SK-N-SH (cell line): ENCODE data around the gene SMIM14. TPM values are rescaled to one million over a fixed set of nuclear protein-coding genes. Genes with fewer than 3 reads are reported as not detected.
"Not testable (repeated sequence)": the region's sequence is repeated elsewhere in the genome, so short reads cannot be mapped to it uniquely, and the experiment has no call there.

Experiments used
- CTCF ChIA-PET: fragments of 300-600, 350-600 bp; formaldehyde crosslinking; extraction: SDS; loops from one replicate; lab custom pipeline; 2021; lab: Yijun Ruan, JAX
- POLR2A ChIA-PET: fragments of 350-600 bp; sonication (Branson Sonifier 250); formaldehyde crosslinking; extraction: SDS; loops from one replicate; lab custom pipeline; 2020; ENCODE audit warnings: antibody characterized with exemption, inconsistent platforms; lab: Yijun Ruan, JAX
- DNase-seq: peaks from one replicate; pipeline ENCODE4 v3.0.0; 2012
- H2AFZ ChIP-seq: fragments of 200-600 bp; sonication (generic); 2 replicates; pipeline ENCODE4 v1.8.1; 2016; ENCODE audit warnings: antibody characterized with exemption, mild to moderate bottlenecking, low read depth
- H3F3A ChIP-seq: fragments of 200-600 bp; sonication (generic); replicated peaks from 2 replicates; pipeline ENCODE3; 2016; ENCODE audit warnings: antibody characterized with exemption, mild to moderate bottlenecking; ENCODE audit not compliant: insufficient read depth
- H3K27ac ChIP-seq, 2 experiments: fragments of 200-500 bp in 1 of 2; fragments of 200-600 bp in 1 of 2; sonication (Bioruptor generic) in 1 of 2; sonication (generic), shearing (Covaris generic) in 1 of 2; 2 replicates each; pipeline versions ENCODE4 v1.5.1 to v1.6.1; 2014 to 2016; ENCODE audit warnings: low read depth in 2 of 2, inconsistent platforms in 1 of 2, low read length in 1 of 2, mild to moderate bottlenecking in 1 of 2, mixed read lengths in 1 of 2
- H3K27me3 ChIP-seq: fragments of 200-600 bp; sonication (generic), shearing (Covaris generic); 2 replicates; pipeline ENCODE4 v1.6.1; 2016; ENCODE audit warnings: mixed run types; ENCODE audit not compliant: insufficient read depth
- H3K36me3 ChIP-seq, 2 experiments: fragments of 200-500 bp in 1 of 2; fragments of 200-600 bp in 1 of 2; sonication (Bioruptor generic) in 1 of 2; sonication (generic) in 1 of 2; replicated peaks in 1 of 2; 2 replicates each; pipeline versions ENCODE3 to v1.5.1; 2014 to 2016; ENCODE audit warnings: low read length in 1 of 2, mild to moderate bottlenecking in 1 of 2; ENCODE audit not compliant: insufficient read depth in 2 of 2, control insufficient read depth in 1 of 2
- H3K4me1 ChIP-seq, 2 experiments: fragments of 200-500 bp in 1 of 2; fragments of 200-600 bp in 1 of 2; sonication (Bioruptor generic) in 1 of 2; sonication (generic), shearing (Covaris generic) in 1 of 2; 2 replicates each; pipeline versions ENCODE4 v1.5.1 to v1.6.1; 2014 to 2016; ENCODE audit warnings: low read depth in 1 of 2, low read length in 1 of 2, mixed run types in 1 of 2; ENCODE audit not compliant: insufficient read depth in 2 of 2, control insufficient read depth in 1 of 2
- H3K4me2 ChIP-seq: fragments of 200-600 bp; sonication (generic), shearing (Covaris generic); 2 replicates; pipeline ENCODE4 v1.6.1; 2017; ENCODE audit warnings: mixed run types
- H3K4me3 ChIP-seq, 2 experiments: fragments of 200-500 bp in 1 of 2; fragments of 200-600 bp in 1 of 2; sonication (Bioruptor generic) in 1 of 2; sonication (generic), shearing (Covaris generic) in 1 of 2; 2 replicates each; pipeline versions ENCODE4 v1.5.1 to v1.8.1; 2014 to 2016; ENCODE audit warnings: low read depth in 2 of 2, inconsistent platforms in 1 of 2, low read length in 1 of 2, mild to moderate bottlenecking in 1 of 2, mixed read lengths in 1 of 2, moderate library complexity in 1 of 2
- H3K79me2 ChIP-seq: fragments of 200-600 bp; sonication (generic); 2 replicates; pipeline ENCODE4 v1.8.1; 2017; ENCODE audit warnings: mild to moderate bottlenecking; ENCODE audit not compliant: insufficient read depth
- H3K9ac ChIP-seq: fragments of 200-600 bp; sonication (generic); 2 replicates; pipeline ENCODE4 v1.6.1; 2017; ENCODE audit warnings: mixed run types
- H3K9me2 ChIP-seq: fragments of 200-600 bp; sonication (generic); 2 replicates; pipeline ENCODE4 v1.6.1; 2017; ENCODE audit warnings: mixed run types
- H3K9me3 ChIP-seq: fragments of 200-600 bp; sonication (generic); 2 replicates; pipeline ENCODE4 v1.6.1; 2017; ENCODE audit warnings: mixed run types, mild to moderate bottlenecking, moderate library complexity
- H4K20me1 ChIP-seq: fragments of 200-600 bp; sonication (generic); 2 replicates; pipeline ENCODE4 v1.6.1; 2017; ENCODE audit warnings: mild to moderate bottlenecking, mixed run types; ENCODE audit not compliant: insufficient read depth
- CHD2 ChIP-seq: fragments of 150-350 bp; IDR thresholded peaks from 2 replicates; pipeline ENCODE4 v1.6.1; 2018; ENCODE audit warnings: low read length; ENCODE audit not compliant: partially characterized antibody
- EP300 ChIP-seq, 2 experiments: IDR thresholded peaks; 2 replicates each; pipeline versions ENCODE4 v1.4.0 to v1.6.1; 2012; ENCODE audit warnings: borderline replicate concordance in 1 of 2, low read depth in 1 of 2, low read length in 1 of 2
- EZH2phosphoT487 ChIP-seq: fragments of 200-600 bp; sonication (generic); IDR thresholded peaks from 2 replicates; pipeline ENCODE4 v1.6.1; 2017; ENCODE audit warnings: low read depth, mixed run types, mild to moderate bottlenecking, antibody characterized with exemption, moderate library complexity, borderline replicate concordance
- GATA2 ChIP-seq: sonication (generic); formaldehyde crosslinking; IDR thresholded peaks from 2 replicates; pipeline ENCODE4 v1.5.0; 2020; ENCODE audit warnings: mild to moderate bottlenecking, missing genetic modification reagents
- IRF3 ChIP-seq: fragments of 150-350 bp; IDR thresholded peaks from 2 replicates; pipeline ENCODE4 v1.6.1; 2016; ENCODE audit warnings: mild to moderate bottlenecking, low read depth, low read length
- JUND ChIP-seq: IDR thresholded peaks from 2 replicates; pipeline ENCODE4 v1.4.0; 2012
- MEF2A ChIP-seq: IDR thresholded peaks from 2 replicates; pipeline ENCODE4 v1.4.0; 2012; ENCODE audit warnings: low read depth, borderline replicate concordance
- NFIC ChIP-seq: IDR thresholded peaks from 2 replicates; pipeline ENCODE4 v1.4.0; 2012; ENCODE audit warnings: borderline replicate concordance
- NRF1 ChIP-seq: IDR thresholded peaks from 2 replicates; pipeline ENCODE4 v1.6.1; 2012; ENCODE audit warnings: low read depth, mild to moderate bottlenecking, low read length
- PBX3 ChIP-seq: IDR thresholded peaks from 2 replicates; pipeline ENCODE4; 2012
- RAD21 ChIP-seq: IDR thresholded peaks from 2 replicates; pipeline ENCODE4 v1.6.1; 2012; ENCODE audit warnings: mild to moderate bottlenecking, low read length
- RXRA ChIP-seq: IDR thresholded peaks from 2 replicates; pipeline ENCODE4 v1.4.0; 2012; ENCODE audit warnings: low read depth, mild to moderate bottlenecking, borderline replicate concordance
- TAF1 ChIP-seq: IDR thresholded peaks from 2 replicates; pipeline ENCODE4 v1.6.1; 2012; ENCODE audit warnings: low read depth, mild to moderate bottlenecking, low read length, moderate library complexity, borderline replicate concordance
- YY1 ChIP-seq: IDR thresholded peaks from 2 replicates; pipeline ENCODE4 v1.4.0; 2012; ENCODE audit warnings: low read depth, mild to moderate bottlenecking
- WGBS: methylation state at CpG from one replicate; pipeline ENCODE4 v1.1.6; 2017; ENCODE audit warnings: low lambda C conversion rate; 5-methylcytosine and 5-hydroxymethylcytosine counted together
- polyA plus RNA-seq, 3 experiments: library from polyadenylated mRNA; depleted of rRNA; stranded (reverse); fragments of >200 nt; gene quantifications; 2 replicates each; pipeline ENCODE4 v1.2.3, GENCODE V29; 2012

The SMIM14 gene
- polyA plus RNA-seq, 1 of the 3 experiments (the other 2 are of a cell fraction) = 12.6 TPM

GRCh38 chr4:39505581-39505980 is 133.1 kb downstream of the SMIM14 start:
- ChIA-PET POLR2A (interaction anchor here (0.5 kb wide), 1 partner anchor 138 kb away, joined by 5 read pairs; no protein-coding TSS in a partner anchor), CTCF (interaction anchor here (1.3 to 1.8 kb wide), 2 partner anchors 15 to 36 kb away, joined by 3 to 4 read pairs; no protein-coding TSS in a partner anchor)
- DNase-seq = no peak
- Histone ChIP-seq H3F3A (peaks cover 68% of the 10 kb centered on the region), H2AFZ (no peak overlapping the region), H3K9me2 (no peaks in the 10 kb centered on the region), H3K4me2 (no peak overlapping the region), H3K36me3 (peaks cover 65 to 85% of the 10 kb centered on the region in 2 experiments), H3K79me2 (peaks cover 45% of the 10 kb centered on the region), H3K27ac (peak overlapping the region in 1 of 2 experiments; percentile 96; a peak in 2 of 4 replicates), H3K9me3 (no peaks in the 10 kb centered on the region), H3K4me3 (no peak overlapping the region), H3K27me3 (no peaks in the 10 kb centered on the region), H3K9ac (no peak overlapping the region), H4K20me1 (no peaks in the 10 kb centered on the region; the same call in 1 of the 2 replicates), H3K4me1 (peaks cover 0 to 22% of the 10 kb centered on the region in 2 experiments; a peak in 2 of 4 replicates)
- TF ChIP-seq RAD21 (no peak), EZH2phosphoT487 (no peak), EP300 (IDR thresholded peaks at IDR 0.05; ENCODE audit: borderline replicate concordance in 1 of 2, low read depth in 1 of 2, low read length in 1 of 2) (no peak), JUND (no peak), NFIC (no peak), RXRA (no peak), MEF2A (no peak), YY1 (no peak), CHD2 (no peak), PBX3 (no peak), TAF1 (no peak)
- WGBS = 80% methylated on average over 1 of the region's 1 CpG

DNA sequence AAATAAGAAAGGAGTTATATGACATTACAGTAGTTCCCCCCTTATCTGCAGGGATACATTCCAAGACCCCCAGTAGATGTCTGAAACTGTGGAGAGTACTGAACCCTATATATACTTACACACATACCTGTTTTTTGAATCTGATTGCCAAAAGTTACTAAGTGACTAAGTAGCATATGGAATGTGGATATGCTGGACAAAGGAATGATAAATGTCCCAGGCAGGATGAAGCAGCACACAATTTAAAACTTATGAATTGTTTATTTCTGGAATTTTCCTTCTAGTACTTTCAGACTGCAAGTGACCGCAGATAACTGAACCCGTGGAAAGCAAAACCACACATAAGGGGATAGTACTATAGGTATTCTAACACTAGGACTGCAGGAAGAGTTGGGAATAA is 134.1 kb downstream of the SMIM14 start:
- Histone ChIP-seq H2AFZ (no peak overlapping the region), H3F3A (peaks cover 69% of the 10 kb centered on the region), H3K9ac (no peak overlapping the region), H3K4me2 (no peak overlapping the region), H3K4me1 (peaks cover 0 to 22% of the 10 kb centered on the region in 2 experiments; a peak in 2 of 4 replicates), H3K36me3 (peaks cover 60 to 85% of the 10 kb centered on the region in 2 experiments), H3K9me2 (no peaks in the 10 kb centered on the region), H4K20me1 (no peaks in the 10 kb centered on the region; the same call in 1 of the 2 replicates), H3K9me3 (no peaks in the 10 kb centered on the region), H3K79me2 (peaks cover 43% of the 10 kb centered on the region), H3K27me3 (no peaks in the 10 kb centered on the region), H3K27ac (peak overlapping the region in 1 of 2 experiments; percentile 96; a peak in 2 of 4 replicates), H3K4me3 (no peak overlapping the region)
- CTCF ChIA-PET = interaction anchor here (0.8 to 1.8 kb wide), 2 partner anchors 12 to 35 kb away, joined by 3 to 4 read pairs; no protein-coding TSS in a partner anchor
- no peak for DNase-seq
- WGBS = 98% methylated on average over 2 of the region's 2 CpGs
- POLR2A ChIA-PET = no interaction called here
- TF ChIP-seq CHD2 = no peak
- no peak for TF ChIP-seq IRF3
- no peak for TF ChIP-seq NRF1
- TF ChIP-seq PBX3 = no peak; the same call in 1 of the 2 replicates
- TF ChIP-seq GATA2 (CRISPR knock-in tag) = no peak

- H3K4me1 ChIP-seq = peaks cover 0 to 22% of the 10 kb centered on the region in 2 experiments; a peak in 2 of 4 replicates
- H3K9ac ChIP-seq = peak overlapping the region; percentile 25; the same call in 1 of the 2 replicates
- DNase-seq, H2AFZ ChIP-seq, H4K20me1 ChIP-seq, H3K4me3 ChIP-seq, CTCF ChIA-PET, H3K9me3 ChIP-seq, H3K27me3 ChIP-seq, POLR2A ChIA-PET, H3K9me2 ChIP-seq: not testable (repeated sequence)
- H3F3A ChIP-seq = peaks cover 61% of the 10 kb centered on the region
- peak overlapping the region in 1 of 2 experiments; percentile 96; a peak in 2 of 4 replicates for H3K27ac ChIP-seq
- peaks cover 27% of the 10 kb centered on the region; the same call in 1 of the 2 replicates for H3K79me2 ChIP-seq
- H3K36me3 ChIP-seq = peaks cover 60 to 86% of the 10 kb centered on the region in 2 experiments
- WGBS = 85% methylated on average over 4 of the region's 4 CpGs
- H3K4me2 ChIP-seq = peak overlapping the region; percentile 15; the same call in 1 of the 2 replicates
These were observed 136.0 kb downstream of the SMIM14 start for GRCh38 chr4:39502664-39503035.
